T47D (cell line): ENCODE results near the gene PEX11G.
"Not testable (repeated sequence)": the region's sequence is repeated elsewhere in the genome, so short reads cannot be mapped to it uniquely, and the experiment has no call there.

ENCODE experiments used
- DNase-seq, 2 experiments: peaks; one replicate each; pipeline versions ENCODE4 v3.0.0 to v3.0.0-alpha.2; 2011 to 2012; ENCODE audit warnings: low read depth in 1 of 2, low spot score in 1 of 2
- JUND ChIP-seq: IDR thresholded peaks from 2 replicates; pipeline ENCODE4 v1.6.1; 2012; ENCODE audit warnings: low read depth
- in situ Hi-C: cut with HindIII; loops from 2 replicates; pipeline ENCODE4 v1.10.0; 2016; ENCODE audit warnings: low sequenced_read_pairs, low pct_unique_long_range_greater_than_20kb

The PEX11G gene

GRCh38 chr19:7442423-7442822 lies 46.4 kb downstream of the PEX11G start:
- in situ Hi-C loops, result no loop called here
- DNase-seq, result no peak
- TF ChIP-seq JUND, result no peak

GRCh38 chr19:7441468-7442146 lies 47.2 kb downstream of the PEX11G start:
- DNase-seq, result no peak
- TF ChIP-seq JUND, result no peak
- in situ Hi-C loops, result no loop called here

- TF ChIP-seq JUND, result no peak
- in situ Hi-C loops, result no loop called here
- no peak for DNase-seq
Observed at GRCh38 chr19:7440188-7440975, 48.5 kb downstream of the PEX11G start.

- in situ Hi-C loops, result no loop called here
- TF ChIP-seq JUND, result no peak
- no peak for DNase-seq
Observed at GRCh38 chr19:7435586-7435985, 53.2 kb downstream of the PEX11G start.

- no peak for DNase-seq
- no peak for TF ChIP-seq JUND
- in situ Hi-C loops, result no loop called here
Observed at GRCh38 chr19:7434391-7434790, 54.4 kb downstream of the PEX11G start.

- DNase-seq, in situ Hi-C loops: not testable (repeated sequence)
Observed at GRCh38 chr19:7433456-7433855, 55.4 kb downstream of the PEX11G start.

- in situ Hi-C loops, result no loop called here
- DNase-seq, result no peak
Observed at GRCh38 chr19:7429638-7430282, 59.1 kb downstream of the PEX11G start.

GRCh38 chr19:7428651-7429113 lies 60.2 kb downstream of the PEX11G start:
- no peak for TF ChIP-seq JUND
- no peak for DNase-seq

More at GRCh38 chr19:7429638-7430282, 59.1 kb downstream of the PEX11G start:
- TF ChIP-seq JUND, result no peak

GRCh38 chr19:7427944-7428343 lies 60.9 kb downstream of the PEX11G start:
- DNase-seq, result no peak
- no peak for TF ChIP-seq JUND
- in situ Hi-C loops, result no loop called here

More at GRCh38 chr19:7428651-7429113, 60.2 kb downstream of the PEX11G start:
- in situ Hi-C loops, result no loop called here

- in situ Hi-C loops, result no loop called here
- no peak for DNase-seq
- no peak for TF ChIP-seq JUND
Observed at GRCh38 chr19:7426986-7427385, 61.8 kb downstream of the PEX11G start.
